Fibroblast of villous mesenchyme (primary cell): ENCODE measurements around the gene BRD3OS. TPM values are rescaled to one million over a fixed set of nuclear protein-coding genes. Genes with fewer than 3 reads are reported as not detected.
A peak's percentile ranks its signal among the peaks of the same experiment; 100 is the strongest.

Experiments used
- DNase-seq: peaks from one replicate; pipeline ENCODE4 v3.0.0-alpha.2; 2010; ENCODE audit warnings: low read depth
- H3K4me3 ChIP-seq: 2 replicates; pipeline ENCODE4 v1.5.1; 2011; ENCODE audit warnings: low read depth, mild to moderate bottlenecking, low read length
- CTCF ChIP-seq: IDR thresholded peaks from 2 replicates; pipeline ENCODE4 v1.5.1; 2012; ENCODE audit warnings: low read depth, mild to moderate bottlenecking, low read length; ENCODE audit not compliant: insufficient read depth
- total RNA-seq: library from RNA; depleted of rRNA; stranded (reverse); fragments of >200 nt; gene quantifications from 2 replicates; pipeline ENCODE4 v1.2.3, GENCODE V29; 2012

BRD3OS gene
- total RNA-seq, 1 donor, result 22.9 TPM

GRCh38 chr9:133990366-133991213, 34.7 kb upstream of the BRD3OS start:
- no peak for TF ChIP-seq CTCF
- peak overlapping the region; percentile 73 for H3K4me3 ChIP-seq
- peak; percentile 83 for DNase-seq

DNA sequence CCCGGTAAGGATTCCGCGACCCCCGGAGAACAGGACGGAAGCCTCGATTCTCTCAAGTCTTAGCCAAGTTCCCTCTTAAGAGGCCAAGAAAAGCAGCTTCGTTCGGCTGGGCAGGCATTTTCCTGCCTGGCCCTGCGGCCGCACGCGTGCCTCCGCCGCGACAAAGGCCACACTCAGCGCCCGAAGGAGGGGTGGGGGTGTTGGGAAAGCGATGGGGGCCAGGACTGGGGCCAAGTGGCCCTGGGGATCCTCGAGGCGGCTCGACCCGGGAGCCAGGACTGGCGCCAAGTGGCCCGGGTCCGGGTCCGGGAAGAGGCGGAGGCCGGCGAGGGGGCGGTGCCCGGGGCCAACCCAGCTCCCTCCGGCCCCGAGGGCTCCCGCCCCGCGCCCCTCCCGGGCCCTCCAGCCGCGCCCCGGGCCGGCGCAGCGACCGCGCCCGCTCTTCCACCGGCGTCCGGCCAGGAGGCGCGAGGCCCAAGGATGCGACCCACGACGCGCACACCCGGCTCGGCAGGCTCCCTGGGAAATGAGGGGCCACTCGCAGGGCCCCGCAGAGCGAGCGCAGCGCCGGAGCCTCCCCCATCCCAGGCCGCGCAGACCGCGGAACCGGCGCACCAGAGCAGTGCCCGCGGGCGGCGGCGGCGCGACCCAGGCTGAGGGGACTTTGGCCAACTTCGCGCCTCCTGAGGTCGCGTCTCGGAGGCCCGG, 33.9 kb upstream of the BRD3OS start:
- no peak for DNase-seq
- TF ChIP-seq CTCF, result no peak

GRCh38 chr9:133991964-133992779, 33.1 kb upstream of the BRD3OS start, which contains the start of gene VAV2:
TSS of gene VAV2 (minus strand) at chr9:133992324. CDS start at chr9:133992278, 46 bp downstream.
- TF ChIP-seq CTCF, result no peak
- peak; percentile 62 for DNase-seq
- peak within 1 kb of the TSS; percentile 73 for H3K4me3 ChIP-seq

More for the DNA sequence above, 33.9 kb upstream of the BRD3OS start:
- H3K4me3 ChIP-seq, result peak overlapping the region; percentile 73

GRCh38 chr9:133992780-133993634, 32.3 kb upstream of the BRD3OS start:
- DNase-seq, result peak; percentile 92
- peak; percentile 32 for TF ChIP-seq CTCF
- peak overlapping the region; percentile 73 for H3K4me3 ChIP-seq

- no peak for DNase-seq
- peak overlapping the region; percentile 73 for H3K4me3 ChIP-seq
- TF ChIP-seq CTCF, result no peak
Measured at GRCh38 chr9:133993635-133994253, 31.5 kb upstream of the BRD3OS start.
